HG02642 (cell line): ENCODE results near the gene PBRM1.
"Not testable (repeated sequence)": the region's sequence is repeated elsewhere in the genome, so short reads cannot be mapped to it uniquely, and the experiment has no call there.

Source experiments
- ATAC-seq: cut with Tn5 transposase; IDR thresholded peaks from one replicate; pipeline ENCODE4 v1.9.1; 2021; ENCODE audit warnings: mild to moderate bottlenecking; ENCODE audit not compliant: unreplicated experiment, poor library complexity

PBRM1 gene

DNA sequence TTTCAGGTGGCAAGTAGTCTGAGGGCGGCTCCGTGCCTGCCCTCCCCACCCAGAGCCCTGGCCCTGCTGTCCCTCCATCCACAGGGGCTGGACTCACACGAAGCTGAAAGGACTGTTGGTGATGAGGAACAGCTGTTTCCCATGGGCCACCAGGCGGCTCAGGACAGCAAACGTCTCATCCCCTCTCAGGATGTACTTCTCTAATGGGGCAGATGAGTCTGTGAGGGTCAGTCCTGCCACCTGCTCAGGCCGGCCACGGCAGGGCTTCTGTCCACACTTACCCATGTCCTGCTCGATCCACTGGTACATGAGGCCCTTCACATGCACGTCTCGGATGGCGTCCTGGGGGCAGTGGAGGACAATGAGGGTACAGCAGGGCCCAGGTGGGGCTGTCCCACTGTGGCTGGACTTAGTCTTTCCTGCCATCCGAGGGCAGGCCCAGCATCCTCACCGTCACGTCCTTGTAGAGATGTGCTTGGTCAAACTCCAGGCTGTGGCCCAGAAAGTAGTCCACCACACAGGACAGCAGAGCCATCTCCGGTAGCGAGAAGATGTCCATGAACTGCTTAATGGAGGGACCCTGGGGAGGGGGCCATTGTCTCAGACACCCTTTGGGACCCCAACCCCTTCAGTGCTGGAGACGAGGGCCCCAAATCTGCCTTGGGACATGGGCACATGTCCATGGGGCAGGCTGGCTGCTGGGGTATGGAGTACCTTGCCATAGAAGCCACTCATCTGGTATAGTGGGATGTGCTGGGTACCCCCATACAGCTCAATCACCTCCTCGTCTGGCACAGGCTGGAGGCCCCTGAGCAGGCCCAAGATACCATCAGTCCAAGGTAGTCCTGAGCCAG is 157.8 kb downstream of the PBRM1 start:
- ATAC-seq: no peak

DNA sequence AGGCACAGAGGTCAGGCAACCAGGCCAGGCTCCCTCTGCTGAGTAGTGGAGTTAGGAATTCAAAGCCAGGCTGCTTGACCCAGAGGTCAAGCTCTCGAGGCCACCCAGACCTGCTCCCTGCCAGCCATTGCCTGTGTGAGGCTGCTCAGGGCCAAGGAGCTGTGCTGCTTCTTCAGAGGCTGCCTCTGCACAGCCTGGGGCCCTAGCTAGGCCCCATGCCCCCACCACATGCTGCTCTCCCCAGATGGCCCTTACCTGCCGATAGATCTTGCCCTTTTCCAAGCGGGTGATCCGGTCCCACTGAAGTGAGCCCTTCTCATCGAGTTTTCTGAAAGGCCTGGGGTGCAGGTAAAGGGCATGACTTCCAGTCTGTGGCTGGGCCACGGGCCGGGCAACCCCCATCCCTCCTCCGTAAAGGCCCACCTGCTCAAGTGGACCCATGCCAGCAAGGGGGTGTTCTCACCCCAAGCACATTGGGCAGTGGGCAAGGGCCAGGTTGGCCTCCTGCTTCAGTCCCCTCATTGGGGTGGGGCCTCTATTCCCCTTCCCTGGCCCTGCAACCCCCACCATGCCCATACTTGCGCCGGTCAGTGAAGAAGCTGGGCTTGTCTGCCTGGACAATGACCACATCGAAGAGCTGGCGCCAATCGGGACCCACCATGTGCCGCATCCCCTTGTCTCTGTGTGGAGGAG is 158.5 kb downstream of the PBRM1 start:
- ATAC-seq: no peak

DNA sequence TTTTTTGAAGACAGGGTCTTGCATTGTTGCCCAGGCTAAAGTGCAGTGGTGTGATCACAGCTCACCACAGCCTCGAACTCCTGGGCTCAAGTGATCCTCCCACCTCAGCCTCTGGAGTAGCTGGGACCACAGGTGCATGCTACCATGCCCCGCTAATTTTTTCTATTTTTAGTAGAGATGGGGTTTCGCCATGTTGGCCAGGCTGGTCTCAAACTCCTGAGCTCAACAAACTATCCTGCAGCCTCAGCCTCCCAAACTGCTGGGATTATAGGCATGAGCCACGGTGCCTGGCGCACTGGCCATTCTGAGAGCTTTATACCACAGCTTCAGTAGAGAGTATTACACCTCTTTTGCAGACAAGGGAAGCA is 159.1 kb downstream of the PBRM1 start:
- not testable (repeated sequence) for ATAC-seq

DNA sequence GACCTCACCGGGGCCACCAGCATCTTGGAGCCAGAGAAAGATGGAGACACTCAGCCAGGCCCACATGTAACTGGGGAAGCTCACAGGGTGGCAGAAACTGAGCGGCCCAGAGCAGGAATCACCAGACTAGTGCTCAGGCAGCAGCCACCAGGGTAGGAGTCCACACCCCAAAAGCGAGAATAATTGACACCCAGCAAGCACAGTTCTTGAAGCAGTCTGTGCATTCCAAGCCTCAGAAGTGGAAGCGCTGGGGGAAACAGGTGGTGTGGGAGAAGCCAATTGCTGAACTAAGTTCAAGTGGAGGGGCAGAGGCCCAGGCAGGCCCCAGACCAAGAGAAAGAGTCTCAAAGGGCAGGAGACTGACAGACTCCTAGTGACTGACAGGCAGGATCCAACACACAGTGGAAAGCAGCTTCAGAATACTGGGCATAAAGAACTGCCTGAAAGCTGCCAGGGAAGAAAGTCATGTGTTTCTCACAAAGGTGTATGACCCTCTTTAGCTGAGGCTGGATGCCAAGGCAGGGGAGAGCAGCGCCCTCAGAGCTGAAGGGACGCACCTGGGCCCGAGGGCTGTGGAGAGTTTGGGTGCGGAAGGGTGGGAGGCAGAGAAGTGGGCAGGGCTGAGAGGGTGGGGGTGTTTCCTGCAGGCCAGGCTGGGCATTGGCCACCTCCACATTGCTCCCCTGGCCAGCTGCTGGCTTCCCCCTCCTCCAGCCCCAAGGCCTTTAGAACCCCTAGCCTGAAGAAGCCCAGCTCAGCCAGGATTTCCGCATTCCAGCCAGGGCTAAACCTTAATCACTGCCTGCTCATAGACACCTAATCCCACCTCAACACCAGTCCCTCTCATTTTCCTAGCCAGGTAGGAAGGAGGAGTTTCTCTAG is 159.8 kb downstream of the PBRM1 start:
- no peak for ATAC-seq

DNA sequence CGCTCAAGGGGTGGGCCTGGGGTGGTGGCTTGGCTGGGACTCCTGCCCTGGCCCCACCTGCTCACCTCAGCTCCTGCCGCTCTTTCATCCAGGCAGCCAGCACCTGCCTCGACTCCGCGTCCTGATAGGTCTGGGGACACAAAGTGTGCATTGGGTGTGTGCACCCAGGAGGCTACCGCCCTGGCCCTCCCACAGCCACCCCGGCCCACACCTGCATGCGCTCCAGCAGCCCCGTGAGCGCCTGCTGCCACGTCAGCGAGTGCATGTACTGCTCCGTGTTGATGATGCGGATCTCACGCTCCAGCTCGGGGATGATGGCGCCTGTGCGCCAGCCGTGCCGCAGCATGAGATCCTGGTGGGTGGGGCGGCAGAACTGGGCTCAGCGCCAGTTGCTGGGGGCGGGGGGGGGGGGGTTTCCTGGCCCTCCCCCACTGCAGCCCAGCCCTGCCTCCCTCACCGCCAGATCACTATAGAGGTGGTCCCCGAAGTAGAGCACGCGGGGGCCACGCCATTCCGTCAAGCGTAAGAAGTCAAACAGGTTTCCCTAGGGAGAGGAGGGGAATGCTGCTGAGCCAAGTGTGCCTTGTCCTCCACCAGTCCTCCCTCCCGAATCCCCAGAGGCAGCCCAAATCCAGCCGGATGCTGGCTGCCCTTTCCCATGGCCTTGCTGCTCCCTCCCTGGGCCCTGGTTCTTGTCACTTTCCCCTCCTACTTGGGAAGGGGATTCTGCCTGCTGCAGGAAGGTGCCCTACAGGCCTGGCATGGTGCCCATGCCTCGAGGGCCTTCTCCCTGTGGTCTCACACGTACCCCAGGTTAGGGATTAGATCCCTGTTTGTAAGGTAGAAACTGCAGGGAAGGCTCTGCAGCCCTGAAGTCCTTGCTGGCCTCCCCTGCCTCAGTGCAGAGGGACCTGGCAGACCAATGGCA is 160.7 kb downstream of the PBRM1 start:
- no peak for ATAC-seq

DNA sequence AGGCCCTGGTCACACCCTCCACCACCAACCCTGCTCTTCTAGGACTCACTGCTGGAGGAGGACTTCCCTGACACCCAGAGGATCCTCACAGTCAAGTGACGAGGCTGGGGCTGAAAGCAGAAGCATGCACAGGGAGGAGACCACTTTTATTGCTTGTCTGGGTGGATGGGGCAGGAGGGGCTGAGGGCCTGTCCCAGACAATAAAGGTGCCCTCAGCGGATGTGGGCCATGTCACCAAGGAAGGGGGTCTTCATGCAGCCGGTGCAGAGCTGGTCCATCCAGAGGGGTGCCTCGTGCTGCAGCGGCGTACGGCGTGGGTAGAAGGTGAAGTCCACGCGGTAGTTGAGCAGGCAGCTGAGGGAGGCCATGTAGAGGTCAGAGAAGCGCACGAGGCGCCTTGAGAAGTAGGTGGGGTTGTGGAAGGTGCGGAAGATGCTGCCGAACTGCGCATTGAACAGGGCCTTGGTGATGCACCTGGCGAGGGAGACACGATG is 161.4 kb downstream of the PBRM1 start:
- no peak for ATAC-seq

DNA sequence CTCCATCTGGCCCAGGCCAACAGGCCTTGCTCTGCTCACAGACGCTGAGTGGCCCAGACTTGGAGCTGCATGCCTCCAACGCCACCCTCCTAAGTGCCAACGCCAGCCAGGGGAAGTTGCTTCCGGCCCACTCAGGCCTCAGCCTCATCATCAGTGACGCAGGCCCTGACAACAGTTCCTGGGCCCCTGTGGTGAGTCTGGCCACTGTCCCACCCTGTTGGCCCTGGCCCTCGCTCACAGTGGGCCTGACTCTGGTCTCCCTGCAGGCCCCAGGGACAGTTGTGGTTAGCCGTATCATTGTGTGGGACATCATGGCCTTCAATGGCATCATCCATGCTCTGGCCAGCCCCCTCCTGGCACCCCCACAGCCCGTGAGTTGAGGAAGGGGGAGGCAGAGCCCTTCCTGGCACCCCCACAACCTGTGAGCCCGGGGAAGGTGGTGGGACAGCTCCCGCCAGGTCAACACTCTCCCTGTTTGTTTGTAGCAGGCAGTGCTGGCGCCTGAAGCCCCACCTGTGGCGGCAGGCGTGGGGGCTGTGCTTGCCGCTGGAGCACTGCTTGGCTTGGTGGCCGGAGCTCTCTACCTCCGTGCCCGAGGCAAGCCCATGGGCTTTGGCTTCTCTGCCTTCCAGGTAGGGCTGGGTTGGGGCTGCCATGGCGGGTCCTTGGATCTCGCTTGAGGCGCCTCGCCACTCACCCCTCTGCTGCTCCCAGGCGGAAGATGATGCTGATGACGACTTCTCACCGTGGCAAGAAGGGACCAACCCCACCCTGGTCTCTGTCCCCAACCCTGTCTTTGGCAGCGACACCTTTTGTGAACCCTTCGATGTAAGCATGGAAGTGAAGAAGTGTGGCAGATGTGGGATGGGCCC is 162.1 kb downstream of the PBRM1 start:
- no peak for ATAC-seq

DNA sequence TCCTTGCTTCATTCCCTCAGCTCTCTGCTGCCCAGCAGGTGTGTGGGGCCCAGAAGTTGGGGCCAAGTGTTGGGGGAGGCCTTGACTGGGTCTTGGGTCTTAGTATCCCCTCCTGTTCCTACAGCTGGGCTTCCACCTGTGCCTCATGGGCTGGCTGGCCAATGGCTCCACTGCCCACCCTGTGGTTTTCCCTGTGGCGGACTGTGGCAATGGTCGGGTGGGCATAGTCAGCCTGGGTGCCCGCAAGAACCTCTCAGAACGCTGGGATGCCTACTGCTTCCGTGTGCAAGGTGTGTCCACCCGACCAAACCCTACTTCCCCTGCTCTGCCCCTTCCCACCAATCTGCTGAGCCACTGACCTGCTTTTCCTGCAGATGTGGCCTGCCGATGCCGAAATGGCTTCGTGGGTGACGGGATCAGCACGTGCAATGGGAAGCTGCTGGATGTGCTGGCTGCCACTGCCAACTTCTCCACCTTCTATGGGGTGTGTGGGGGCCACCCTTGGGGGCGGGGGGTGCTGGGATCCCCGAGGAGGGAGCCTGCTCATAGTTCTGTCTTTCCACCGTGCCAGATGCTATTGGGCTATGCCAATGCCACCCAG is 163.0 kb downstream of the PBRM1 start:
- no peak for ATAC-seq

DNA sequence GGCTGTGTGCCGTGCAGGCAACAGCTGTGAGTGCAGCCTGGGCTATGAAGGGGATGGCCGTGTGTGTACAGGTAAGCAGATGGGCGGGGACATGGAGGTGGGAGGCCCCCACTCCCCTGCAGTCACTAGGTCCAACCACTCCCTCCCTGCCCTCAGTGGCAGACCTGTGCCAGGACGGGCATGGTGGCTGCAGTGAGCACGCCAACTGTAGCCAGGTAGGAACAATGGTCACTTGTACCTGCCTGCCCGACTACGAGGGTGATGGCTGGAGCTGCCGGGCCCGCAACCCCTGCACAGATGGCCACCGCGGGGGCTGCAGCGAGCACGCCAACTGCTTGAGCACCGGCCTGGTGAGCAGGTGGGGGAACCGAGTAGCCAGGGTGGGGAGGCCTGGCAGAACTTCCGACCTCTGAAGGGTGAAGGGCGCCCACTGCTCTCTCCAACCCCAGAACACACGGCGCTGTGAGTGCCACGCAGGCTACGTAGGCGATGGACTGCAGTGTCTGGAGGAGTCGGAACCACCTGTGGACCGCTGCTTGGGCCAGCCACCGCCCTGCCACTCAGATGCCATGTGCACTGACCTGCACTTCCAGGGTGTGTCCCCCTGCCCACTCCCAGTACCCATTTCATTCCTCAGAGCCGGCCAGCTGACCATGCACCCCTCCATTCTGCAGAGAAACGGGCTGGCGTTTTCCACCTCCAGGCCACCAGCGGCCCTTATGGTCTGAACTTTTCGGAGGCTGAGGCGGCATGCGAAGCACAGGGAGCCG is 163.6 kb downstream of the PBRM1 start:
- no peak for ATAC-seq

DNA sequence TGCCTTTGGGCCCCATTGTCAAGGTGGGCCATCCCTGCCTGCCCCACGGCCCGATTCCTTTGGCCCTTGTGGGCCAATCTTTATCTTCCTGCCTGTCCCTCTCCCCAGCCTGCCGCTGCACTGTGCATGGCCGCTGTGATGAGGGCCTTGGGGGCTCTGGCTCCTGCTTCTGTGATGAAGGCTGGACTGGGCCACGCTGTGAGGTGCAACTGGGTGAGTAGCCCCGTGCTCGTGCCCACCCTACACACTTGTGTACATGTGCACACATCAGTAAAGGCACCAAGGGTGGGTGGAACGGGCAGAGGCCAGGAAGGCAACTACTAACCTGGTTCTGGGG is 164.3 kb downstream of the PBRM1 start:
- ATAC-seq: no peak

DNA sequence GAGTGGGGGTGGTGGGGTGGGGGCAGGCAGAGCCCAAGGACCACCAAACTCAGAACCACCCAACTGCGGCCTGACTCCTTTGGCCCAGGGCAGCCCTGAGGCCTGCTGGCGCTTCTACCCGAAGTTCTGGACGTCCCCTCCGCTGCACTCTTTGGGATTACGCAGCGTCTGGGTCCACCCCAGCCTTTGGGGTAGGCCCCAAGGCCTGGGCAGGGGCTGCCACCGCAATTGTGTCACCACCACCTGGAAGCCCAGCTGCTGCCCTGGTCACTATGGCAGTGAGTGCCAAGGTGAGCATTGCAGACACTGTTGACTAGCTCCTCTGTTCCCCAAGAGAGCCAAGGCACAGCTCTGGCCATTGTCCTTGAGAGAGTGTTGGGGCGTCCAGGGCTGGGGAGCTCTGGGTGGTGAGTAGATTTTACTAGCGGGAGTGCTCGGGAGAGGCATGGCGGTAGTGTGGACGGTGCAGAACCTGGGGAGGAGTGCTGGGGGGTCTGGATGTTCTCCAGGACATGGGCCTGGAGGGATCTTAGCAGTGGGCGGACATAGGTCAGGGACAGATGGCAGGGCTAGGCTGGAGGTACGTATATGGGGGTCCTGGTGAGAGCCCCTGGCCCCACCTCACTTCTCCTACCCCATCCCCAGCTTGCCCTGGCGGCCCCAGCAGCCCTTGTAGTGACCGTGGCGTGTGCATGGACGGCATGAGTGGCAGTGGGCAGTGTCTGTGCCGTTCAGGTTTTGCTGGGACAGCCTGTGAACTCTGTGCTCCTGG is 164.8 kb downstream of the PBRM1 start:
- no peak for ATAC-seq

DNA sequence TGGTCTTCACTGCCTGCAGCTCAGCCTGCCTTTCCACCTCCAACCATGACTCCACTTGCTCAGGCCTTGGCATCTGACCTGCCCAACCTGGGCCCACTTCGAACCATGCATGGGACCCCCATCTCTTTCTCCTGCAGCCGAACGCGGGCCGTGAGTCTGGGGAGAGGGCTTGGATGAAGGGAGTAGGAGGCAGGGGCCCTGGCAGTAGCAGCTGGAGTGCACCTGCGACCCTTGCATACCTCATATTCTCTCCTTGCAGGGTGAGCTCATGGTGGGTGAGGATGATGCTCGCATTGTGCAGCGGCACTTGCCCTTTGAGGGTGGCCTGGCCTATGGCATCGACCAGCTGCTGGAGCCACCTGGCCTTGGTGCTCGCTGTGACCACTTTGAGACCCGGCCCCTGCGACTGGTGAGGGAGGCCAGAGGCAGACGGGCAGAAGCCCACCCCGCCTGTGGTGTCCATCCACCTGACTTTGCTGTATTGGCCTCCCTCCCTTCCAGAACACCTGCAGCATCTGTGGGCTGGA is 165.5 kb downstream of the PBRM1 start:
- ATAC-seq: no peak

DNA sequence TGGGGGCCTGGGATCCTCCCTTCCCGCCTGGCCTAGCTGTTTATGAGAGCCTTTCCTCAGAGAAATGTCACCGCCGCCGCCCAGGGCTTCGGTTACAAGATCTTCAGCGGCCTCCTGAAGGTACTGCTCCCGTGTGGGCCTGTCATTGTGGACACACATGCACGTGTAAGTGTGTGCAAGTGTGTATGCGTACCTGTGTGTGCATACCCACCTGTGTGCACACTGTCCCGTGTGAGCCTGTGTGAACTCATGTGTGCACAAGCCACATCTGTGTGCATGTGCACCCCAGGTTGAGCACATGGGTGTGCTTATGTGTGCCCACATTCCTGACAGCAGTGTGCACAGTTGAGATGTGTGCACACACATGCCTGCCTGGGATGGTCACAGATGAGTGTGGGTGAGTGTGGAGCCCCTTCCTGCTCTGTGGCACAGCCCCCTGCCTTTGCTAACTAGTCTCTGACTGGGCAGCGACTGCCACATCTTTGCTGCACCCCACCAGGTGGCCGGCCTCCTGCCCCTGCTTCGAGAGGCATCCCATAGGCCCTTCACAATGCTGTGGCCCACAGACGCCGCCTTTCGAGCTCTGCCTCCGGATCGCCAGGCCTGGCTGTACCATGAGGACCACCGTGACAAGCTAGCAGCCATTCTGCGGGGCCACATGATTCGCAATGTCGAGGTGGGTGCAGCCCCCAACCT is 166.1 kb downstream of the PBRM1 start:
- no peak for ATAC-seq

DNA sequence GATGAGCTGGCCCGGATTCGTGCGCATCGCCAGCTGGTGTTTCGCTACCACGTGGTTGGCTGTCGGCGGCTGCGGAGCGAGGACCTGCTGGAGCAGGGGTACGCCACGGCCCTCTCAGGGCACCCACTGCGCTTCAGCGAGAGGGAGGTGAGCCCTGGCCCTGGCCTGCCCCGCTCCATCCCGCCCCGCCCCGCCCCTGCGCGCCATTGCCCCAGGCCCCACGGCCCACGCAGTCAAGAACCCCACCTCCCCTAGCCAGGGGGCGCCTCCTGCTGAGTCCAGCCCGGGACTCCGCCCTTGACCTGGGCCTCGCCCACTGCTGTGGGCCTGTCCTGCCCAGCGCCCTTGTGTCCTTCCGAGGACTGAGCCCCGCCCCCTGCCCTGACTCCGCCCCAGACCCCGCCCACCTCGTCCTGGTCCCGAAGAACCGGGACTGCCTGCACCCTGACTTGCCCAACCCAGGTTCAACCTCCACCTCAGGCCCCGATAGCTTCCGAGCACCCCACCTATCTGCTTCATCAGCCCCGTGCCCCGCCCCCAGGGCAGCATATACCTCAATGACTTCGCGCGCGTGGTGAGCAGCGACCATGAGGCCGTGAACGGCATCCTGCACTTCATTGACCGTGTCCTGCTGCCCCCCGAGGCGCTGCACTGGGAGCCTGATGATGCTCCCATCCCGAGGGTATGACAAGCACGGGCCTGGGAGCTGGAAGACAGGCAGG is 166.8 kb downstream of the PBRM1 start:
- no peak for ATAC-seq
